ENCODE data around the gene ROPN1B.
"Not testable (repeated sequence)": the region's sequence is repeated elsewhere in the genome, so short reads cannot be mapped to it uniquely, and the experiment has no call there.

The ROPN1B gene

DNA sequence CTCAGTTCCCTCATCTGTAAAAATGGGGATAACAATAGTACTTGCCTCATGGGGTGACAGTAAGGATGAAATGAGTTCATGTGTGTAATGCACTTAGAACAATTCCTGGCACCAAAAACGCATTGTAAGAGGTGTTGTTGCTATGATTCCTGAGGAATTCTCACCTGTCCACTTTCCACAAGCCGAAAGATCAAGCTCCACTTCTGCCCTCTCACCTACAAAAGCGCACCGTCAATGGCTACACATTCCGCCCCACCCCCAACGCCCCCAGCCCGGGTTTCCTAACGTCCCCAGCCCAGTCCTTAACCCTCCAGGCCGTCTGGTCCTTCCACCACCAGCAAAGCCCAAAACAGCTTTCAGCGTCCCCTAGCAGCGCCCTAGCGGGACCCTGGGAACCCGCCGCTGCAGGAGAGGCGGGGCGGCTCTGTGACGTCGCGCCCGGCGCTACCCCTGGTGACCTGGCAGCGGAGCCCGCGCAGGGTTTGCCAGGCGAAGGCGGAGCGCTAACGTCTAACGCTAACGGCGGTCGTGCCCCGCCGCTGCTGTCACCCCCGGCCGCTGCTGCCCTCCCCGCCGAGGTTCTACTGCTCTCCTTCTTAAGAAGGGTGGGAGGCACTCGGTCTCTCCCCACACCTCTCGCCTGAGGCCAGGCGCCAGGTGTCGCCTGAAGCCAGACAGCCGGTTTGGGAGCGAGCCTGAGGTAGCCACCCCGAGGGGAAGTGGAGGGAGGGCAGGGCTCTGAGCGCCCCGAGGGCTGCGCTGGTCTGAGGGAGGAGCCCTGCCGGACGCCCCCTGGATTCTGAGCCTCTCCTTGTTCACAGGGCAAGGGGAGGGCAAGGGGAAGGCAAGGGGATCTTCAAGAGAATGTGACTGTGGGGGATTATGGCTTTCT lies at the start of gene ROPN1B:
ROPN1B (plus strand) TSS at position 478 of the 892 bp plus-strand sequence. CDS start 2,877 bp downstream, outside the sequence.
- DNase-seq (ENCODE audit: low read depth in 2 of 2) = not testable (repeated sequence)

DNA sequence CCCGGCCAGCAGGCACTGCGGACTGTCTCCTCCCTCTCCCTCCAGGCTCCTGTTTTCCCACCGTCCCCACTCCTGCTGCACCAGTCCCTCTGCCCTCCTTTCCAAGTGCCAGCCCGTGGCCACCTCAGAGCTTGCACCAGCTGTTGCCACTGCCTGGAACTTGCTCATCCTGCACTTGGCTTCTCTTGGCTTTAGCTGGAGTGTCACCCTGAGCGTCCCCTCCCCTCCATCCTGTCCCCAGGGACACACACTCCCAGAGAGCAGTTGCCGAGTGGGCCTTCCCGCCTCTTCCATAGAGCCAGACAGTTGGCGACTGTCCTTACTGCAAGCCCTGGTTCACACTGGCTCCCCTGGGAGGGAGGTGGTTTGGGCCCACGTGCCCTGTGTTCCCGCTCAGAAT lies 48.8 kb upstream of the ROPN1B start:
- not testable (repeated sequence) for DNase-seq (ENCODE audit: low read depth in 2 of 2)

DNA sequence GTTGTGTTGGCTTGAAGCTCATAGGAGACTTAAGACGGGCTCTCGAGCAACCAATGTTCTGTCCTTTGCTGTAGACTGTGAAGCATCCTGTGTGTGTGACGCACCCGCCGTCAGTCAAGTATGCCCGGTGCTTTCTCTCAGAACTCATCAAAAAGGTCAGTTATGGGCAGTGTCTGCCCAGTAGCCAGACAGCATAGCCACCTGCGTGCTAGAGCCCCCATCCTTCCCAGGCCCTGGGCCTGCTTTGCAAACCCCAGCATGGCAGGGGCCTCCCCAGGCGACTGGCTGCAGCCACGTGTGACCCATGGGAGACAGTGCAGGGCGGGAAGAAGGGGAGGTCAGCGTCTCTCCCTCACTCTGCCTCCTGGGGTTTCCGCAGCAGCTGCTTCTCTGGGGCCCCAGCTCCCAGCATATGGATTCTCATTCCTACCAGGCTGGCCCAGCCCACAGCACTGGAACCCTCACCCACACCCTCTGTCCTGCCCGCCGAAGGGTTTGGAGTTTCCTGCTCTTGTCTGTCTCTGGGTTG lies 48.2 kb upstream of the ROPN1B start:
- not testable (repeated sequence) for DNase-seq (ENCODE audit: low read depth in 2 of 2)

DNA sequence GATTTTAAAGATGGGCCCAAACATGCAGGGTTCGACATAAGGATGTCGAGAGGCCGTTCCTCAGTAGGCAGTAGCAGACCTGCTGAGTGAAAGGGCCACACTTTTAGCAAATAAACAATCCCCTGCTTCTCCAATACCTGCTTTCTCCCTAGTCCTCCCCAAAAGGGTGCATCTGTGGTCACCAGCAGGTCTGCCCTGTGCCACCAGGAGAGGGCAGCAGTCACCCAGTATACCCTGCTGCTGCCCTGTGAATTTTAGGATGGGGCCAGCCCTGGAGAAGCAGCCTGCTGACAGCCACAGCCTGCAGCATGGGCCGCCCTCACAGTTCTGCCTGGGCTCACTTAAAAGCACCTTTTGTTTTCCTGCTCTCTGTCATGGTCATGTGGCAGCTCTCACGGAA lies 47.3 kb upstream of the ROPN1B start:
- not testable (repeated sequence) for DNase-seq (ENCODE audit: low read depth in 2 of 2)

DNA sequence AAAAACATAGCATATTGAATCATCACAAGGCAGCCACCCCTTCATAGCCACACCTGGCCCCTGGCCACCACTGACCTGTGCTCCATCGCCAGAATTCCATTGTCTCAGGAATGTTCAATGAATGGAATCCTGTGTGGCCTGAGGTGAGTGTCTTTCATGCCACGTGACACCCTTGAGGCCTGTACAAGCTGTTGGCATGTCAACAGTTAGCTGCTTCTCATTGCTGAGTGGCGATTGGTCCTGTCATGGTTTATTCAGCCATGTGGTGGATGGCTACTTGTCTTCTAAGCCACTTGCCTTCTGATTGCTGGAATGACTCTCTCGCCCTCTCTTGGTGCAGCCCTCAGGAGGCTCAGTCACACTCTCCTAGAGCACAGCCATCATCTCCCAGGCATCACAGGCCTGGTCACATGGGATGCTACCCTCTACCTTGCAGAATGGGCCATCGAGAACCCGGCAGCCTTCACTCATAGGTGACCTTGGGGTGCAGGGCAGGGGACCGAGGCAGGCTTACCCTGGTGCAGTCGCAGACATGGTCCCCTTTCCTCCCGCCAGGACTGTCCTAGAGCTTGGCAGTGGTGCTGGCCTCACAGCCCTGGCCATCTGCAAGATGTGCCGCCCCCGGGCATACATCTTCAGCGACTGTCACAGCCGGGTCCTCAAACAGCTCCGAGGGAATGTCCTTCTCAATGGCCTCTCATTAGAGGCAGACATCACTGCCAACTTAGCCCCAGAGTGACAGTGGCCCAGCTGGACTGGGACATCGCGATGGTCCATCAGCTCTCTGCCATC lies 45.5 kb upstream of the ROPN1B start:
- DNase-seq (ENCODE audit: low read depth in 2 of 2) = not testable (repeated sequence)

DNA sequence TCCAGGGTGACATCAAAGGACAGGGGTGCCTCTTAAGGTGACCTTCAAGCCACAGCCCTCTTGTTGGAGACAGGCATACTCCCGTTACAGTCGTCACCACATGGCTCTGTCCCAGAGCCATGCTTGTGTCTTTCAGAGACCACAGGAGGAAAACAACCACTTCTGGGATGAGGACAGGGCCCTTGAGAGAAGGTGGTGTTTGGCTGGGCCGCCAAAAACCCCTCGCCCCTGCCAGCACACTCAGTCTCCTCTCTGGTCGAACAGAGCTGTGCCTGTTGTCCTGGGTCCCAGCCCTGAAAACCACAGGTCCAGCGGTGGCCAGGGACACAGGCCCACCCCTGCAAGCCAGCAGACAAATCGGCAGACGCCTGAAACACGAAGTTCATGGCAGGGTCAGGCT lies 44.7 kb upstream of the ROPN1B start:
- not testable (repeated sequence) for DNase-seq (ENCODE audit: low read depth in 2 of 2)

DNA sequence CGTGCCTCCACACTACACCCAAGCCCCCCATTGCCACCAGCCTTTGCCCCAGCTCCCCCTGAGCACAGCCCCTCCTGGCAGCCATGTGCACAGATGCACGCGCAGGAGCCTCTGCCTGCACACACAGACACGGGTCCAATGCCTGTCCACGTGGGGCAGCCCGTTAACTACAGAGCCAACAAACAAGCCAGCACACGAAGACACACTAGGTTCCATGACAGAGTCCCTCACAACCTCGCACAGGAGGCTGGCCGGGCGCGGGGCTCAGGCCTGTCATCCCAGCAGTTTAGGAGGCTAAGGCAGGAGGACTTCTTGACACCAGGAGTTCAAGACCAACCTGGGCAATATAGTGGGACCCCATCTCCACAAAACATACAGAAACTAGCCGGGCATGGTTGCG lies 43.3 kb upstream of the ROPN1B start:
- not testable (repeated sequence) for DNase-seq (ENCODE audit: low read depth in 2 of 2)

DNA sequence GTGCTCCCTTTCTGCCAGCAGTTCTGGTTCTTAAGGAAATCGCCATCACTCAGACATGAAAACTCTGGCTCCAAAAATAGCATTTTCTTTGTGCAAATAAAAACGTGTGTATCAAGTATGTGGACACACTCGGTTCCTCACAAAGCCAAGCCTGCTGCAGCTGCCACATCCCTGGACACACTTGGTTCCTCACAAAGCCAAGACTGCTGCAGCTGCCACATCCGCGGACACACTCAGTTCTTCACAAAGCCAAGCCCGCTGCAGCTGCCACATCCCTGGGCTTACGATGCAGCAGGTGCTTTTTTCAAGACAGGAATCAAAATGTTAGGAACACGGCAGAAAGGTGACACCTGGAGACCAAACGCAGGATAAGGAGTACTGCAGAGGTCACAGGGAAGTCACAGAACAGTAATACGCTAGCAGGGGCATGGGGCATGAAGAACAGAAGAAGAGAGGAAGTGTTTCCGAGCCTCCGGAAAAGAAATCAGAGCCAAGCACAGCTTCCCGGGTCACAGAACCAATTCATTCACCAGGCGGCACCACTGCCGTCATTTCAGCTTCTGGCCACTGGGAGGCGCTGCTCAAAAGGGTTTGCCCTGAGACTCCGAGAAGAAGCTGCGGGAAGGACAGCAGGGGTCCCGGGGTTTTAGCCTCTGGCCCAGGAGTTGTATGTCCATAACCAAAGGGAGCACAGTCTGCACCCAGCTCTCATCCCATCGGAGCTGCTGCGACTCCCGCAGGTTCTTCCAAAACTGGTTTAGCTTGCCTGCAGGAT lies 40.0 kb upstream of the ROPN1B start:
- DNase-seq (ENCODE audit: low read depth in 2 of 2) = not testable (repeated sequence)

DNA sequence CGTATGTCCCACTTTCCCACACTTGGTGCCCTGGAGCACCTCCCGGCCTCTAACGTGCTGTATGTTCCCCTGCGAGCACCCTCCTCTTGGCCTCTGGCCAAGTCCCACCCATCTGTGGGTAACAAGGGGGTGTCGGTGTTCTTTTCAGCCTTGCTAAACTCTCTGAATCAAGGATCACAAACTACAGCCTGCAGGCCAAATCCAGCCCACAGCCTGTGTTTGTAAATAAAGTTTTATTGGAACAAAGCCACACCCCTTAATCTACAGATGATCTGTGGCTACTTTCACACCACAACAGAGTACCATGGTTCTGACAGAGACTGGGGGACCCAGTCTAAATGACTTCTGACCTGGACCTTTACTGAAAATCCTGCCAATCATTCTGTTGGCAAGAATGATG lies 39.2 kb upstream of the ROPN1B start:
- not testable (repeated sequence) for DNase-seq (ENCODE audit: low read depth in 2 of 2)

DNA sequence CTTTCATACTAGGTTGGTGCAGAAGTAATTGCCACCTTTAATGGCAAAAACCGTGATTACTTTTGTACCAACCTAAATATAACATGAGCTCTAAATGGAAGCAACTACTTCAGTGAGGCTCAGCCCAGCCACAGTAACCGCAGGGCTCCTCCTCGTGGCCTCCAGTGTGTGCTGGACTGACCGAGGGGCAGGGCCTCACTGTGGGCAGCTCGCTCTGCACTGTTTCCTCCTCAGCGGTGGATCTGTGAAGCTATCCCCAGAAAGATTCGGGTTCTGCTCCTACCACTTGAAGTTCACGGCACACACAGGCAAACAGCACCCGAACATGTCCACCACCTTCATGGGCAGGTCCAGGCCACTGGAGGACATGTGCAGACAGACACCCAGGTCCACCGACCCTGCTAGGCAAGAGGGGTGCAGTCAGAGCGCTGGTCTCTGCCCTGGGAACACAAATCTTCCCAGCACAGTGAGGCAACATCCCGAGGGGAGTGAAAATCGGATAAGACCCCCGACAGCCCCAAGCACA lies 37.6 kb upstream of the ROPN1B start:
- DNase-seq (ENCODE audit: low read depth in 2 of 2) = not testable (repeated sequence)

DNA sequence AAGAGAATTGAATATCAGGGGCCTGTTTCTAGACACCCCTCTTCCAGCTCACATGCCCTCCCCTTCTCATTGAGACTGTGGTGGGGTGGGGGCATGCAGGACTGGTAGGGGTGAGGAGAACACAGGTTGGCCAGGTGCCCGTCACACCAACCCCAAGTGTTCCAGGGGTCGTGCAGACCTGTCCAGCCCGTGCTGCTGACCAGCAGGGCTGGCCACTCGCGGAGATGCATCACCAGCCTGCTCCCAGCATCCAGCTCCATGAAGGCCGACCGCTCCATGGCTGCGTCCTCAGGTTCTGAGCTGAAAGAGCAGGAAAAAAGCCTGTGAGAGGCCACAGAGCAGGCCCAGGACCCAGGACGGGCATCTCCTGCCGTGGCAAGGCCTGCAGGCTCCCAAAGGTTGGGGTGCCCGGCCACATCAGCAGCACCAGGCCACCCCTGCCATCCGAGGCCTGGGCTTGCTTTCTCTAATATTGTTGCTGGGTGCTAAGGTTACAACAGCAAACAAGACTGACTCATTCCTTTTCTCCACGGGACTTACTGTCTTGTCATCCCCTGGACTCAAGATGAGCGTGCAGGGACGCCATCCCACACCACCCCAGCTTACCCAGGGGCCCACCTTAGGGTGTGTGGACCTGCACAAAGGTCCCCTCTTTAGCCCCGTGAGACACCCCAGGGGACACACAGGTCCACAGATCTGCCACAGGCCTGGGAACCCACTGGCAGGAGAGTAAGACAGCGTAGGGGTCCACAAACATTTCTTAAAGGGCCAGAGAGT lies 35.4 kb upstream of the ROPN1B start:
- not testable (repeated sequence) for DNase-seq (ENCODE audit: low read depth in 2 of 2)

DNA sequence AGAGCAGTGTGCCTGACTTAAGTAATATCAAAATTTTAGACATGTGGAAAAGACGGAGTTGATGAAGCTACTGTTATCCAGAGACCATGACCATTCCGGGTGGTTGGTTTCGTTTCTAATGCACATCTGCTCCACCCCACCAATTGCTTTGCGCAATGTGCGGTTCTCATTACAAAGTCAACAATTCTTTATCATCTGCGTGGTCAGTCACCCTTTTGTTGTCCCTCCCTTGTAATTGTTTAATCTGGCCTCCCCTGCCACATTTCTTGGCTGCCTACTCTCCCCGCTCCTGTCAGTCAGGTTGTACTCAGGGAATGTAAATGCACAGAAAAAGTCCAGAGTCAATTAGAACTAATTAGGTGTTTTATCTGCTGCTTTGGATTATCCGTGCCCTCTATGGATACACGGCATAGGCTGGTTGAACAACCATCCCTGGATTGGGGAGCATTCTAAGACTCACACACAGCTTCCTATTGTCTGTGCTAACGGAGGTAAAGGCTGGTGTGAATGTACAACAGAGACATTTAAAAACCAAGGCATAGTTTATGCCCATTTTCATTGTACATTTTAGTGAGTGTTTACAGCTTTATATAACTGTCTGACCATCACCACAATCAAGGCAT lies 33.6 kb upstream of the ROPN1B start:
- DNase-seq (ENCODE audit: low read depth in 2 of 2) = not testable (repeated sequence)

DNA sequence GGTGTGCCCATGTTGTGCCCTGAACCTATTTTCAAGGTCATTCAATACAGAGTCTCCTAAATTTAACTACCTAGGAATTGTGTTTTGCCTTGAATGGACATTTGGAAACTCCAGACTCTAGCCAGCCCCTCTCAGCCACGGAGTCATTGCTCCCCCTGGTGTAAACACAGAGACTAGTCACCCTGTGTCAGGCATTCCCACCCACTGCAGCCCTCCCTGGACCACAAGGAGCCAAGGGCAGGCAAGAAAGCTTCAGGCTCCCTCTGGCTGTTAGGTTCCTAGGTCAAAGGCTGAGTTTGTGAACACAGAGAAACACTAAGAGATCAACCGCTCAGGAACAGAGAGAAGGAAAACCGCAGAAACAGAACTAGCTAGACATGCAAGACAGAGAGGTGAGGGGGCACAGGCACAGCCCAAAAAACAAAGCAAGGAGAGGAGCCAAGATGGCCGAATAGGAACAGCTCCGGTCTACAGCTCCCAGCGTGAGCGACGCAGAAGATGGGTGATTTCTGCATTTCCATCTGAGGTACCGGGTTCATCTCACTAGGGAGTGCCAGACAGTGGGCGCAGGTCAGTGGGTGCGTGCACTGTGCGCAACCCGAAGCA lies 32.7 kb upstream of the ROPN1B start:
- DNase-seq (ENCODE audit: low read depth in 2 of 2) = not testable (repeated sequence)

DNA sequence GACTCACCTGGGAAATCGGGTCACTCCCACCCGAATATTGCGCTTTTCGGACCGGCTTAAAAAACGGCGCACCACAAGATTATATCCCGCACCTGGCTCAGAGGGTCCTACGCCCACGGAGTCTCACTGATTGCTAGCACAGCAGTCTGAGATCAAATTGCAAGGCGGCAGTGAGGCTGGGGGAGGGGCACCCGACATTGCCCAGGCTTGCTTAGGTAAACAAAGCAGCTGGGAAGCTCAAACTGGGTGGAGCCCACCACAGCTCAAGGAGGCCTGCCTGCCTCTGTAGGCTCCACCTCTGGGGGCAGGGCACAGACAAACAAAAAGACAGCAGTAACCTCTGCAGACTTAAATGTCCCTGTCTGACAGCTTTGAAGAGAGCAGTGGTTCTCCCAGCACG lies 32.1 kb upstream of the ROPN1B start:
- DNase-seq (ENCODE audit: low read depth in 2 of 2) = not testable (repeated sequence)

DNA sequence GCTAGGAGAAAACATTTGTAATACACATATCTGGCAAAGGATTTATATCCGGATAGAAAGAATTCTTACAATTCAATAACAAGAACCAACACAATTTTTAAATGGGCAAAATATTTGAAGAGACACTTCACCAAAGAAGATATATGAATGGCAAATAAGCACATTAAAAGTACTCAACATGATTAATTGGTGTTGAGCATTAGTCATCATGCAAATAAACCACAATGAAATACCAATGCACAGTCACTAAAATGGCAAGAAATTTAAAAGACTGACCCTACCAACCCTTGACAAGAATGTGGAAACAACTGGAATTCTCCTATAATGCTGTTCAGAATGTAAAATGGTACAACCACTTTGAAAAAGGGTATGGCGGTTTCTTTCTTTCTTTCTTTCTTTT lies 21.2 kb upstream of the ROPN1B start:
- not testable (repeated sequence) for DNase-seq (ENCODE audit: low read depth in 2 of 2)

DNA sequence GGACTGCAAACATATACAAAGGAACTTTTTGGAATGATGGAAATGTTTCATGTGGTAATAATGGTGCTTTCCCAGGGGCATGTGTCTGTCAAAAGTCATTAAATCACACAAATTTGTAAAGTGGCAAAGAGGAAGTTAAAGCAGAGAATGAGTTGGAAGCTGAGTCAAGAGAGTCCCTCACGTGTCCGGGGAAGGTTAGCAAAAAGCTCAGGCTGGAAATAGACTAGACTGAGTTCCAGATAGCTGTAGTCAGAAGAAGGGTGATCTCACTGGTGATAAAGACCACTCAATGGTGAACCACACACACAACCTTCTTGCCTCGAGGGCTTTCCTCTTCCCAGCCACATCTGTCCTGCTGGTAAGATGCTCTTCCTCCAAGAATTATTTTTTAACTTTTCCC lies 20.1 kb upstream of the ROPN1B start:
- DNase-seq (ENCODE audit: low read depth in 2 of 2) = not testable (repeated sequence)

DNA sequence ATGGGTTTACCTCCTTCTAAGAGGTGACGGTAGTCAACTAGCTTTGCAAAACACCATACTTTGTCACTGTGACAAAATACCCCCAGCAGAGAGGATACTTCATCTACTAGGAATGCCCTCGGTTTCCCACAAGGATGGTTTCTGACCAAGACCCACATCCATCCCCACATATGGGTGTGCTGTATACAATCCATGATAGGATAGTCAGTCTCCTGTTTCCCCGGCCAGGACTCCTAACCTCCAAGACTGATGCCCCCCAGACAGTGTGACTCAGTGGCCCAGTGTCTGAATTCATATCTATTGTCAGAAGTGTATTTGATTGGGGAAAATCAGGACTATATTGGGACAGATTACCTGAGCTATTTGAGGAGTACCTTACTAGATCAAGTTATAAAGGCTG lies 17.8 kb upstream of the ROPN1B start:
- not testable (repeated sequence) for DNase-seq (ENCODE audit: low read depth in 2 of 2)

DNA sequence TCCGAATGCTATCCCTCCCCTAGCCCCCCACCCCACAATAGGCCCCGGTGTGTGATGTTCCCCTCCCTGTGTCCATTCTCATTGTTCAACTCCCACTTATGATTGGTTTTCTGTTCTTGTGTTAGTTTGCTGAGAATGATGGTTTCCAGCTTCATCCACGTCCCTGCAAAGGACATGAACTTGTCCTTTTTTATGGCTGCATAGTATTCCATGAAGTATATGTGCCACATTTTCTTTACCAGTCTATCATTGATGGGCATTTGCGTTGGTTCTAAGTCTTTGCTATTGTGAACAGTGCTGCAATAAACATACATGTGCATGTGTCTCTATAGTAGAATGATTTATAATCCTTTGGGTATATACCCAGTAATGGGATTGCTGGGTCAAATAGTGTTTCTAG lies 12.0 kb upstream of the ROPN1B start:
- not testable (repeated sequence) for DNase-seq (ENCODE audit: low read depth in 2 of 2)

DNA sequence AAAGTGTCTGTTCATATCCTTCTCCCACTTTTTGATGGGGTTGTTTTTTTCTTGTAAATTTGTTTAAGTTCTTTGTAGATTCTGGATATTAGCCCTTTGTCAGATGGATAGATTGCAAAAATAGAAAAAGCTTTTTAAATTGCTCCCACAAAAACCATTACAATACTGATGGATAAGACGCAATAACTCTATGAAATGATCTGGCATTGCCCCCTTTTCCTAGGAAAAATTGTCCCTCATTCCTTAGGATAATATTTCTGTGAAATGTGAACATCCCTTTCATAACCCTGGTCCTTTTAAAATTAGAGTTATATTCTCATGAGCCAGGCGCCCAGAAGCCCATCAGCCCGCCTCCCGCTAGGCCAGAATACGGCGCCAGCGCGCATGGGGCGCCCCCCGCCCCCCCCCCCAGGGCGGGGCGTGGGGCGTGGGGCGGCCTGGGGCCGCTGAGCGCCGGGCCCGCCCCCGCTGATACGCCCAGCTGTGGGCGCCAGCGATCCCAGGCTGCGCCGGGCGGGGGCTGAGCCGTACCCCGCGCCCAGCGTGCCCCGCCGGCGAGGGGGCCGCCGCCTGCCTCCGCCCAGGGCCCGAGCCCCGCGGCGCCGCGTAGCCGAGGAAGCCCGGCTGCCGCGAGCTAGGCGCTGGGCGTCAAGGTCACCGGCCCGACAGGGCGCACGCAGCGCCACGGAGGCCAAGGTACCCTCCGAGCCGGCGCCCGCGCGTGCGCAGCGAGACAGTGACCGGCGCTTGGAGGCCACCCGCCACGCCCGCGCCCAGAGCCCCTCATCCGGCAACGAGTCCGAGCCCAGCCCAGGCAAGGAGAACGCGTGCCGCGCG lies 11.1 kb upstream of the ROPN1B start:
- no peak for DNase-seq (ENCODE audit: low read depth in 2 of 2)

Measured in fibroblast of skin of left biceps (primary cell).